Measurements from ENCODE around the gene NCOA1.

- TF ChIP-seq NR2F2 (IDR thresholded peaks at IDR 0.05), result no peak
- TF ChIP-seq MAX (IDR thresholded peaks at IDR 0.05), result no peak
- TF ChIP-seq, protein P1, sequence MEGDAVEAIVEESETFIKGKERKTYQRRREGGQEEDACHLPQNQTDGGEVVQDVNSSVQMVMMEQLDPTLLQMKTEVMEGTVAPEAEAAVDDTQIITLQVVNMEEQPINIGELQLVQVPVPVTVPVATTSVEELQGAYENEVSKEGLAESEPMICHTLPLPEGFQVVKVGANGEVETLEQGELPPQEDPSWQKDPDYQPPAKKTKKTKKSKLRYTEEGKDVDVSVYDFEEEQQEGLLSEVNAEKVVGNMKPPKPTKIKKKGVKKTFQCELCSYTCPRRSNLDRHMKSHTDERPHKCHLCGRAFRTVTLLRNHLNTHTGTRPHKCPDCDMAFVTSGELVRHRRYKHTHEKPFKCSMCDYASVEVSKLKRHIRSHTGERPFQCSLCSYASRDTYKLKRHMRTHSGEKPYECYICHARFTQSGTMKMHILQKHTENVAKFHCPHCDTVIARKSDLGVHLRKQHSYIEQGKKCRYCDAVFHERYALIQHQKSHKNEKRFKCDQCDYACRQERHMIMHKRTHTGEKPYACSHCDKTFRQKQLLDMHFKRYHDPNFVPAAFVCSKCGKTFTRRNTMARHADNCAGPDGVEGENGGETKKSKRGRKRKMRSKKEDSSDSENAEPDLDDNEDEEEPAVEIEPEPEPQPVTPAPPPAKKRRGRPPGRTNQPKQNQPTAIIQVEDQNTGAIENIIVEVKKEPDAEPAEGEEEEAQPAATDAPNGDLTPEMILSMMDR (IDR thresholded peaks at IDR 0.05; ENCODE audit: low read depth, low read length, missing input control), result no peak
- TF ChIP-seq YY1 (IDR thresholded peaks at IDR 0.05), result no peak
- TF ChIP-seq, protein P2, sequence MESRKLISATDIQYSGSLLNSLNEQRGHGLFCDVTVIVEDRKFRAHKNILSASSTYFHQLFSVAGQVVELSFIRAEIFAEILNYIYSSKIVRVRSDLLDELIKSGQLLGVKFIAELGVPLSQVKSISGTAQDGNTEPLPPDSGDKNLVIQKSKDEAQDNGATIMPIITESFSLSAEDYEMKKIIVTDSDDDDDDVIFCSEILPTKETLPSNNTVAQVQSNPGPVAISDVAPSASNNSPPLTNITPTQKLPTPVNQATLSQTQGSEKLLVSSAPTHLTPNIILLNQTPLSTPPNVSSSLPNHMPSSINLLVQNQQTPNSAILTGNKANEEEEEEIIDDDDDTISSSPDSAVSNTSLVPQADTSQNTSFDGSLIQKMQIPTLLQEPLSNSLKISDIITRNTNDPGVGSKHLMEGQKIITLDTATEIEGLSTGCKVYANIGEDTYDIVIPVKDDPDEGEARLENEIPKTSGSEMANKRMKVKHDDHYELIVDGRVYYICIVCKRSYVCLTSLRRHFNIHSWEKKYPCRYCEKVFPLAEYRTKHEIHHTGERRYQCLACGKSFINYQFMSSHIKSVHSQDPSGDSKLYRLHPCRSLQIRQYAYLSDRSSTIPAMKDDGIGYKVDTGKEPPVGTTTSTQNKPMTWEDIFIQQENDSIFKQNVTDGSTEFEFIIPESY (IDR thresholded peaks at IDR 0.05), result no peak
- no peak for TF ChIP-seq REST (IDR thresholded peaks at IDR 0.05)
- no peak for TF ChIP-seq EGR1 (IDR thresholded peaks at IDR 0.05; ENCODE audit: low read depth in 2 of 2)
- TF ChIP-seq JUND (IDR thresholded peaks at IDR 0.05), result no peak
- no peak for TF ChIP-seq ATF3 (IDR thresholded peaks at IDR 0.05)
- no peak for TF ChIP-seq GABPA (IDR thresholded peaks at IDR 0.05 in 1 of 2, conservative IDR thresholded peaks at IDR 0.05 in 1 of 2)
Observed at GRCh38 chr2:24749069-24749691, 258.1 kb downstream of the NCOA1 start.

Measured in liver (tissue), 3 donors.